ENCODE data around the gene ZFPM1.
"Not testable (repeated sequence)": the region's sequence is repeated elsewhere in the genome, so short reads cannot be mapped to it uniquely, and the experiment has no call there.

The ZFPM1 gene

DNA sequence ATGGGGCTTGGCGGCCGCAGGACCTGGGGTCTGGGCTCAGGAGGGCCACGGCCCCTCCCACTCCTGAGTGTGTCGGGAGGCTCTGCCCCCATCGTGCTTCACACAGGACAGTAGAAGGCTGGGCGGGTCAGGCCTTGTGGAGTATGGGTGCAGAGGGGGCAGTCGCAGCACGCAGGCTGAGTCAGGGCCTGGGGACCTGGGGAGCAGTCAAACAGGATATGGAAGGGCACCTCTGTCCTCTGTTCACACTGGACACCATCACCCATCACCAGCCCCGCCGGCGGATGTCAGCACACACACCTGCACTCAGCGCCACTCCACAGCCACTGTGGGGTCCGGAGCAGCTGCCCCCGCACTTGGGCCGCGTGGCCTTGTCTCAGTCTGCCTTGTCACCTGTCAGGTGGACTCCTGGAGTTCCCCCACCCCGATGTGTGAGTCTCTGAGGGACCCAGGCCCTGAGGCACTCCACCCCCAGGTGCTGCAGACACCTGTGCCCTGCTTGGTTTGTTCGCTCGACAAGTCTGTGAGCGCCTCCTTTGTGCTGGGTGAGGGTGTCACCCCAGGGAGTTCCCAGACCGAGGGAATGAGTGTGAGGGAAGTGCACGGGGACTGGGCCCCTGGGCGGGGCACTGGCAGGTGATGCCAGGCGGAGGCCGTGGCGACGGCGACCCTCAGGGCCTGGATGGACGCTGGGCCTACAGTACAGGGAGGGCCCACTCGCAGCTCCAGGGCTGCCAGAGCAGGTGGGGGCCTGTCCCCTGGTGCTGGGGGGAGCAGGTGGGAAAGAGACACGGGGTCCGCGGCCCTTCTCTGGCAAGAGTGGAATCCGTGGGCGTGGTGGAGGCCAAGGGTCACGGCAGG lies 31.7 kb downstream of the ZFPM1 start:
- DNase-seq = no peak

DNA sequence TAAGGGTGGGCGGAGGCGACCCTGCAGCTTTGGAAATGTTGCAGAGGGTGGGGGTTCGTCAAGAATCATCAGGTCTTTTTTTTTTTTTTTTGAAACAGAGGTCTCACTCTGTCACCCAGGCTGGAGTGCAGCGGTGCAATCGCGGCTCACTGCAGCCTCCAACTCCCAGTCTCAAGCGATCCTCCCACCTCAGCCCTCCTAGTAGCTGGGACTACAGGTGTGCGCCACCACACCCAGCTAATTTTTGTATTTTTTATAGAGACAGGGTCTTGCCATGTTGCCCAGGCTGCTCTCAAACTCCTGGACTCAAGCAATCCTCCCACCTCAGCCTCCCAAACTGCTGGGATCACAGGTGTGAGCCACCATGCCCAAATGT lies 32.3 kb downstream of the ZFPM1 start:
- DNase-seq = not testable (repeated sequence)

DNA sequence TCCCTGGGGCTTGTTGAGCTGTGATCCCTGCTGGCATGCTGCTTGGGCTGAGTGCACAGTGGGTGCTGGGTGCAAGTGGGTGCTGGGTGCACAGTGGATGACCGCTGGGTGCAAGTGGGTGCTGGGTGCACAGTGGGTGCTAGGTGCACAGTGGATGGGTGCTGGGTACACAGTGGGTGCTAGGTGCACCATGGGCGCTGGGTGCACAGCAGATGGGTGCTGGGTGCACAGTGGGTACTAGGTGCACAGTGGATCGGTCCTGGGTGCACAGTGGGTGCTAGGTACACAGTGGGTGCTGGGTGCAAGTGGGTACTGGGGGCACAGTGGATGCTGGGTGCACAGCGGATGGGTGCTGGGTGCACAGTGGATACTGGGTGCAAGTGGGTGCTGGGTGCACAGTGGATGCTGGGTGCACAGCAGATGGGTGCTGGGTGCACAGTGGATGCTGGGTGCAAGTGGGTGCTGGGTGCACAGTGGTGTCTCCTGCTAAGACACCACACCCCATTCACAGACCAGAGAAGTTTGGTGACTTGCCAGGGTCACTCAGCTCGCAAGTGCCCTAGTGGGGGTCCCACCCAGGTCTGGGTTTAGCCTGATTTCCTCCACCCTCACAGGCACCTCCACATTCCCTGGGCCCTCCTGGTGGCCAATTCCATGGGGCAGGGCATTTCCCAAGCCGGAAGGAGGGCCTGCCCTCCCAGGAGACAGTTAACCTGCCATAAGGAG lies 33.5 kb downstream of the ZFPM1 start:
- no peak for DNase-seq

GRCh38 chr16:88487124-88487432 lies 34.0 kb downstream of the ZFPM1 start:
- DNase-seq = no peak

- DNase-seq = no peak
Measured at GRCh38 chr16:88487920-88488851, 35.1 kb downstream of the ZFPM1 start.

GRCh38 chr16:88489163-88489741 lies 36.2 kb downstream of the ZFPM1 start:
- DNase-seq = no peak

DNA sequence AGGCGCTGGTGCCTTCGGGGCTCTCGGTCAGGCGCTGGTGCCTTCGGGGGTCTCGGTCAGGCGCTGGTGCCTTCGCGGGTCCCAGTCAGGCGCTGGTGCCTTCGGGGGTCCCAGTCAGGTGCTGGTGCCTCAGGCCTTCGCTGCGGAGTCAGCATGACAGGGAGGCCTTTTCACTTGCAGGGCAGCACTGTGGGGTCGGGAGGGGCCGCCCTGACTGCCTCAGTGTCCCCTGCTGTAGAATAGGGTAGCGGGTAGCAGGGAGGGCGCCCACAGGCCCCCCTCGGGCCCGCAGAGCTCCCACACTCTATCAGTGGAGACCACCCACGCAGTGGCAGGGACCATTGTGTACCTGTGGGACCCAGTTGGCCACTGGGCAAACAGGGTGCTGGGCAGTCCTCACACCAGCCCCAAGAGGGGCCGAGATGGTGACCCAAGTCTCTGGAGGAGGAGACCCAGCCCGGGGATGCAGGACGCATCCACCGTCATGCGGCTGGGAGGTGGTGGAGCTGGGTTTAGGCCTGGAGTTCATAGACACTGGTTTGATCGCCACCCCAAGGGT lies 38.0 kb downstream of the ZFPM1 start:
- no peak for DNase-seq

GRCh38 chr16:88491560-88492310 lies 38.7 kb downstream of the ZFPM1 start:
- DNase-seq = no peak

GRCh38 chr16:88493879-88494278 lies 40.8 kb downstream of the ZFPM1 start:
- no peak for DNase-seq

DNA sequence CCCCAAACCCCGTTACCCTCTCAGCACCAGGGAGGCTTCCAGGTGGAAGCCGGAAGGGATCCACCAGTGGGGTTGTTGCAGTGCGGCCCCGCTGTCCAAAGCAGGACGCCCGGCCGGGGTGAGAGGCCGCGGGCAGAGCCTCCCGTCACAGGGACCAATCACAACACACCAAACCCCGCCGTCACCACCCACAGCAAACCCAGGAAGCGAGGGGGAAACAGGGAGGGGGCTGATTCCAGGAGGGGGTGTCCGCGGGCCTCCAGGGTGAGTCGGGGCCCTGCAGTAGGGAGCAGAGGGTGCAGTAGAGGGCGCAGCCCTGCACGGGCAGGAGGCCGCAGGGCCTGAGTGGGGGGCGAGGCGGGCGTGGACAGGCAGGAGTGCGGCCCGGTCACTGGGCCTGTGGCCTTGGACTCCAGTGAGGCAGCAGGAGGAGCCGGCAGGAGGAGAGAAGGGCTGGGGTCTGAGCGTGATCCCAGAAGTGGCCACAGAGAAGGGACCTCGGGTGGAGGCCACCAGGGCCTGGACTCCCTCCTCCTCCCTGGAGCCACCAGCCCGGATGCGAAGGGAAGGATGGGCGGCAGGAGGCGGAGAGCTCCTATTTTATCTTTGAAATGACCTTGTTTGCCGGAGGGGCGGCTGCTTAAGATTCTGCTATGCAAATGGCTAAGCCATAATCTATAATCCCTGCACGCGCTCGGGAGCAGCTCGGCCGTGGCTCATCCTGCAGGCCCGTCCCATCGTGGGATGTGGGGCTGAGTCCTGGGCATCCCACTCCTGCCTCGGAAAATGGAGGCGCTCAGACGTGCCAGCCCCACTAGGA lies 41.5 kb downstream of the ZFPM1 start:
- DNase-seq = no peak

GRCh38 chr16:88495268-88495772 lies 42.2 kb downstream of the ZFPM1 start:
- DNase-seq = no peak

DNA sequence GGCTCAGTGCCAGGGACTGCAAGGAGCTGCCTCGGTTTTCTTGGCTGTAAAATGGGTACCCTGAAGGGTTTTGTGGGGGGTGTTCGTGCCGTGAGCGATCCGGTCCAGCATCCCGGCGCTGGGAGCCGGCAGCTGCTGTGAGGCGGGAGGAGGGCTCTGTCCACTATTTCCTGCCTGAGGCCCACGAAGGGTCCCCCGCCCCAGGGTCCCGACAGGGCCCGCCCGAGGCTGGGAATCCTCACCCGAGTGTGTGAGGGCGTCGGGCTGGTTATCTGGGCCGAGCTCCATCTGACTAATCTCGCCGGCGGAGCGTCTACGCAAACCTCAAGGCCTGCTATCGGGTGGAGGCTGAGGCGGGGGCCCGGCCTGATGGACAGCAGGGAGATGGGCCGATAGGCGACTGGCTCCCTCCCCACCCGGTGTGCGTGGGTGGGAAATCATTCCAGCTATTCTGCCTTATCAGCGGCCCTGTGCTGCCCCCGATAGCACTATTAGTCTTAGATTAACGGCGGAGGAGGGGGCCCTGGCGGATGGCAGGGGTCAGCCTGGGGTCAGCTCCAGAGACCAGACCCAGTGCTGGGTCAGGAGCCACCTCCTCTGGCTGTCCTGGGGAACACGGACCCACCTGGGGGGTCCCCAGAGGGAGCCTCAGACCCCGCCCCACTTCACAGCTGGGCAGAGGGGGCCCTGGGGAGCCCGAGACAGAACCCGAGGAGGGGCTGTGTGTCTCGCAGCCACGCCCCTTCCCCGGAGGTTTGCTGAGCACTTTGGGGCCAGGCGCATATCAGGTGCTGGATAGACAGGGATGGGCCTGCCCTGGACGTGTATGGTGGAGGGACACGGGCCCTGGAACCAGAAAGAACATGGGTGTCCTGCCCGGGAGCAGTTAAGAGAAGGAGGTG lies 44.7 kb downstream of the ZFPM1 start:
- no peak for DNase-seq

DNA sequence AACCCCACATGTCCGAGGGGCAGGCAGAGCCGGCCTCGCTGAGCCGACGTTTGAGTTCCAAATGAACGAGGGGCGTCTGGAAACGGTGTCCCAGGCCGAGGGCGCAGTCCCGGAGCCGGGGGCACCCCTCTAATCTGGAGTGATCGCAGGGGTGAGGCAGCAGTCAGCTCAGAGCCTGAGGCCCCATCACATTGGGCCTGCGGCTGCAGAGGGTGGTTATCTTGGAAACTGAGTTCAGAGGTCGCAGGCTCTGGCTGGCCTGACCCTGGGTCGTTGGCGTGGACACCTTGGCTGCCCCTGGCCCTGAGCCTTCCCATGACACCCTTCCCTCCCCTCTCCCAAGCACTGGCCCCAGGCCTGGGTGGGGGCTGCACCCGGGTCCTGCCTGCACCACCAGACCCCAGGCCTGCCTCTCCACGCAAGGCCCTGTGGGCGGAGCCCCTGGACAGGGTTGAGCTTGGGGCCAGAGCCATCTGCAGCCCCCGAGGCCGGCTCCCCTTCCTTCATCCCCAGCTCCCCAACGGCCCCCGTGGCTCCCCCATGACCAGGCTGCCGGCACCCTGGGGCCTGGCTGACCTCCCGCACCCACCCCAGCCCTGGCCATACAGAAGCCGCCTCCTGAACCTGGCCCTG lies 45.6 kb downstream of the ZFPM1 start:
- no peak for DNase-seq

- DNase-seq = no peak
Measured at GRCh38 chr16:88499292-88499691, 46.2 kb downstream of the ZFPM1 start.

DNA sequence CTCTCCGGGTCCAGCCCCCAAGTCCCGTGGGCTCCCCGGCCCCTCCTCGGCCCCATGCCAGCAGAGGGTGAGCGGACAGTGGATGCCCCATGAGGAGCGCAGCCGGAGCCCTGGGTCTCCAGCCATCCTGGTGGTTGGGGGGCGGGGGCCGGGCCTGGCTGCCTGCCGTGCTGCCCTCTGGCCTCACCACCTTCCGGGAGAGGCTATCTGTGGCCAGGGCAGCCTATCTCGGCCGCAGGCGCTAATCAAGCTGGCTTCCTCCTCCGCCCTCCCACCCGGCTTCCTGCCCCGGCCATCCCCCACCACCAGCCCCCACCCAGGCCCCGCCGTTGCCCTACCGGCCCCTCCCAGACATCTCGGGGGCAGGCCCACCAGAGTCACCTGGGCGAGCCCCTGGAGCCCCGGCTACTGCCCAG lies 46.8 kb downstream of the ZFPM1 start:
- DNase-seq = no peak

- no peak for DNase-seq
Measured at GRCh38 chr16:88500255-88500661, 47.2 kb downstream of the ZFPM1 start.

DNA sequence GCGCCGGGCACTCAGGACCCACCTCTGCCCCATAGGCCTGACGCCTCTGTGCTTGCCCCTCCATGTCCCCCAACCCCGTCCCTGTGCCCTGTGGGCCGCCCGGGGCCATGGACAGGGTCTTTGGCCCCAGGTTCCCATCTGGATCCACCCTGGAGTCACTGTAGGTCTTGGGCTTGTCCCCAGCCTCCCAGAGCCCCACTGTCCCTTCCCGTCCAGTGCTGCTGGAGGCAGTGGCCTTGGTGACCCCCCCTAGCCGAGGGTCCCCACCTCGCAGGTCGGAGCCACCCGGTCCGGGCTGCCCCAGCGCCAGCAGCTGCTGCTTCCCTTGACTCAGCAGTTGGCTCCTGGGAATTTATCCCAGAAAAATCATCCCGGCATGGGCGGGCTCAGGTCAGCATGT lies 49.3 kb downstream of the ZFPM1 start:
- DNase-seq = no peak

- no peak for DNase-seq
Measured at GRCh38 chr16:88502776-88503280, 49.7 kb downstream of the ZFPM1 start.

DNA sequence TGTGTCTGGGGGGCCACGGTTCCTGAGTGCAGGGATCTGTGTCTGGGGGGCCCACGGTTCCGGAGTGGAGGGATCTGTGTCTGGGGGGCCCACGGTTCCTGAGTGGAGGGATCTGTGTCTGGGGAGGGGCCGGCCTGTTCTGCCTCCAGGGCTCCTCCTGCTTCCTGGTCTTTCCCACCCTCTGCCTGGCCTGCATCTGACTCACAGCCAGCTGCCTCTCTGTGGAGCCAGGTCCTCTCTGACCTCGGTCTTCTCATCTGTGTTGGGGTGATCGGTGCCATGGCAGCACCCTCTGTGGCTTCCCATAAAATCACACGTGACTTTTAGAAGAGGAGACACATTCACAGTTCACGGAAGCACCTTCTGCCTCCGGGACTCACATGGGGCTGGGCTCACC lies 50.3 kb downstream of the ZFPM1 start:
- no peak for DNase-seq

Measured in DMS 273 treated with DMSO at 0.1 percent for 48 hours (cell line).